BE2C (cell line): ENCODE results near the gene CACNA1G.

ENCODE experiments used
- DNase-seq: peaks from one replicate; pipeline ENCODE4 v3.0.0-alpha.2; 2020
- H3K27me3 ChIP-seq: fragments of 250-450 bp; sonication (Bioruptor Pico); 2 replicates; pipeline ENCODE4 v1.5.1; 2020; ENCODE audit warnings: mild to moderate bottlenecking
- H3K36me3 ChIP-seq: fragments of 250-450 bp; sonication (Bioruptor Pico); 2 replicates; pipeline ENCODE4 v1.5.1; 2020; ENCODE audit warnings: mild to moderate bottlenecking
- H3K4me1 ChIP-seq: fragments of 250-450 bp; sonication (Bioruptor Pico); 2 replicates; pipeline ENCODE4 v1.5.1; 2020
- H3K4me3 ChIP-seq: 2 replicates; pipeline ENCODE4 v1.5.1; 2011; ENCODE audit warnings: low read depth, low read length
- H3K9me3 ChIP-seq: fragments of 250-450 bp; sonication (Bioruptor Pico); 2 replicates; pipeline ENCODE4 v1.5.1; 2020
- TF ChIP-seq, protein P1 (sequence below): IDR thresholded peaks from 2 replicates; pipeline ENCODE4 v1.5.1; 2012; ENCODE audit warnings: mild to moderate bottlenecking, low read depth, low read length

Gene CACNA1G

DNA sequence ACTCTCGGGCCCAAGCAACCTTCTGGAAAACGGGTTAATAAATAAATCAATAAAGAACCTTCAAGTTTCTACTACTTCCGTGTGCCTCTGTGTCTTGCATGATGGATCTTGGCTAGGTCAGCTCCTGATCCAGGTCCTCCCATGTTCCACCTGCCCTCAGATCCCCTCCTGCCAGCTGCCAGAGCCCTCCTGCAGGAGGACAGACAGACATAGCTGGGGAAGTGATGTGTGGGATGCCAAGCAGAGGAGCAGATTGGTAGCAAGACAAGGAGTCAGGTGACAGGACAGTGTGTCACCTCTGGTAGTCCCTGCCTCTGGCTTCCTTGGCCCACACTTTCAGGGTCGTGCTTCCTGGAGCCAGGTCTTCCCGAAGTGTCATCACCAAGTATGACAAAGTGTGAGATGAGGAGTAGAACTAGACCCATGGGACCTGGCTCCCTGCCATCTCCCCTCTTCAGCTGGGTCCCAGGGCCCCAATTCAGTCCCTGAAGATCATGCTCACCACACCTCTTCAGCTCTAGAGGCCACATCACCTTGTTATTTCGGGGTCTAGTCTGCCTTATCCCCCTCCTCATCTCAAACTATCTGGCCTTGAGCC is 29.0 kb upstream of the CACNA1G start:
- Histone ChIP-seq H3K9me3 (no peaks in the 10 kb centered on the region), H3K4me3 (no peak overlapping the region), H3K27me3 (peaks cover 6% of the 10 kb centered on the region), H3K4me1 (peaks cover 21% of the 10 kb centered on the region), H3K36me3 (no peaks in the 10 kb centered on the region)
- TF ChIP-seq, protein P1, sequence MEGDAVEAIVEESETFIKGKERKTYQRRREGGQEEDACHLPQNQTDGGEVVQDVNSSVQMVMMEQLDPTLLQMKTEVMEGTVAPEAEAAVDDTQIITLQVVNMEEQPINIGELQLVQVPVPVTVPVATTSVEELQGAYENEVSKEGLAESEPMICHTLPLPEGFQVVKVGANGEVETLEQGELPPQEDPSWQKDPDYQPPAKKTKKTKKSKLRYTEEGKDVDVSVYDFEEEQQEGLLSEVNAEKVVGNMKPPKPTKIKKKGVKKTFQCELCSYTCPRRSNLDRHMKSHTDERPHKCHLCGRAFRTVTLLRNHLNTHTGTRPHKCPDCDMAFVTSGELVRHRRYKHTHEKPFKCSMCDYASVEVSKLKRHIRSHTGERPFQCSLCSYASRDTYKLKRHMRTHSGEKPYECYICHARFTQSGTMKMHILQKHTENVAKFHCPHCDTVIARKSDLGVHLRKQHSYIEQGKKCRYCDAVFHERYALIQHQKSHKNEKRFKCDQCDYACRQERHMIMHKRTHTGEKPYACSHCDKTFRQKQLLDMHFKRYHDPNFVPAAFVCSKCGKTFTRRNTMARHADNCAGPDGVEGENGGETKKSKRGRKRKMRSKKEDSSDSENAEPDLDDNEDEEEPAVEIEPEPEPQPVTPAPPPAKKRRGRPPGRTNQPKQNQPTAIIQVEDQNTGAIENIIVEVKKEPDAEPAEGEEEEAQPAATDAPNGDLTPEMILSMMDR: no peak
- no peak for DNase-seq

DNA sequence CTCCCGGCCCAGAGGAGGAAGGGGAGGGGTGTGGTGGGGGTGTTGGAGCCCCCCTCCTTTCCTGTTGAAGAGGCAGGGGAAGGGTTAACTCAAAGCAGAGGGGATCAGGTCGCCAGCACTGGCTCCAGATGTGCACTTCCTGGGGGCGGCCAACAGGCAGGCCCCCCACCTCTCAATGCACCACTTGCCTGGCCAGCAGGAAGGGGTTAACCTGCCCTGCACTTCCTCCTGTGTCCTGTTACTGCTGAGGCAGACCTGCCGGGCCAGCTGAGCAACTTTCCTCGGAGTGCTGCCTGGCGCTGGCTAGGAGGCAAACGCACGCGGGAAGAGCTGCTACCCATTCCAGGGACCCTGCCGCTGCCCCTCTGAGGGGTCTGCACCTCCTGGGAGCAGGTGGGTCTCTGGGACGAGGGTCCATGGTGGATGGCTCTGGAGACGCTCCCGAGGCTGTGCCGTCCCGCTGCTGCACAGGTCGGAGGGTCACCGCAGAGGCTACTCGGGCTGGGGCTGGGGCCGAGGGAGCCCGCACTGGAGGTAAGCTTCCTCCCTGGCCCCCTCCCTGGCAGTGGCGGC is 28.0 kb upstream of the CACNA1G start, which contains the start of gene EPN3:
Gene EPN3 (plus strand): TSS at position 284 of the 573 bp plus-strand sequence. CDS start 3,822 bp downstream, outside the sequence.
- TF ChIP-seq, protein P1: no peak
- DNase-seq: no peak
- H3K4me3 ChIP-seq: peak within 1 kb of the TSS; percentile 28
- H3K4me1 ChIP-seq: peaks cover 21% of the 10 kb centered on the region
- no peaks in the 10 kb centered on the region for H3K9me3 ChIP-seq
- no peaks in the 10 kb centered on the region for H3K36me3 ChIP-seq
- H3K27me3 ChIP-seq: peaks cover 6% of the 10 kb centered on the region

DNA sequence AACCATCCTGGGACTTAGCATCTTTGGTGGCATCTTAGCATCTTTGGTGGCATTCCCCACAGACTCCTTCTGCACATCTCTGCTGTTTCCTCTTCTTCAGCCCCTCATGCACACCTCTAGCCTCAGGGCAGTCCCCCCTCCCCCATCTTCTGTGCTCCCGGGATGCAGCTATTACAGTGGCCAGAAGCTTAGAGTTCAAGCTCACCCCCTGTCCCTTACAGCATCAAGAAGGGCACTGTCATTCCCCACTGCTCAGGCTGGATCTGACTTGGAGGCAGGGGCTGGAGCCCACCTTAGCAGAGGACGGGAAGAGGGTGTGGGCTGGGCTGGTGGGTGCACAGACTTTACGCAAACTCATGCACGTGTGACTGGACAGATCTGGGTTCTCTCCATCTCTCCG is 27.3 kb upstream of the CACNA1G start:
- Histone ChIP-seq H3K4me3 (peak overlapping the region; percentile 28), H3K9me3 (no peaks in the 10 kb centered on the region), H3K4me1 (peaks cover 21% of the 10 kb centered on the region), H3K36me3 (no peaks in the 10 kb centered on the region), H3K27me3 (peaks cover 6% of the 10 kb centered on the region)
- TF ChIP-seq, protein P1: no peak
- no peak for DNase-seq

DNA sequence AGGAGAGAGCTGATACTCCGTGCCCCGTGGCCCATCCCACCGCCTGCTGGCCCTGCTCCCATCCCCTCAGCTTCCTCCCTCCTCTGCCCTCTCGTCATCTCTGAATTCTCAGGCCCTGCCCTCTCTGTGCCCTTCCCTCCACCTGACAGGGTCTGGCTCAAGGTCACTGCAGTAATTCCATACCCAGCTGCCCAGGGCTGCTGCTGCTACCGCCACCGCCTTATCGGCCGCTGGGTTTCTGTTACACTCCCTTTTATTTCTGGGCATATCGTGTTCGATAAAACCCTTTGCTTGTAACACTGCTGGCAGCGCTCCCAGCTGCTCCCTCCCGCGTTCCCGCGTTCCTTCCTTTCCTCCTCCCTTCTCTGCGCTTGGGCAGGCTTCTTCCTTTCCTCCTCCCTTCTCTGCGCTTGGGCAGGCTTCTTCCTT is 26.8 kb upstream of the CACNA1G start:
- H3K9me3 ChIP-seq: no peaks in the 10 kb centered on the region
- TF ChIP-seq, protein P1: no peak
- H3K36me3 ChIP-seq: no peaks in the 10 kb centered on the region
- peaks cover 21% of the 10 kb centered on the region for H3K4me1 ChIP-seq
- H3K4me3 ChIP-seq: peak overlapping the region; percentile 28
- DNase-seq: peak; percentile 49
- peaks cover 6% of the 10 kb centered on the region for H3K27me3 ChIP-seq

DNA sequence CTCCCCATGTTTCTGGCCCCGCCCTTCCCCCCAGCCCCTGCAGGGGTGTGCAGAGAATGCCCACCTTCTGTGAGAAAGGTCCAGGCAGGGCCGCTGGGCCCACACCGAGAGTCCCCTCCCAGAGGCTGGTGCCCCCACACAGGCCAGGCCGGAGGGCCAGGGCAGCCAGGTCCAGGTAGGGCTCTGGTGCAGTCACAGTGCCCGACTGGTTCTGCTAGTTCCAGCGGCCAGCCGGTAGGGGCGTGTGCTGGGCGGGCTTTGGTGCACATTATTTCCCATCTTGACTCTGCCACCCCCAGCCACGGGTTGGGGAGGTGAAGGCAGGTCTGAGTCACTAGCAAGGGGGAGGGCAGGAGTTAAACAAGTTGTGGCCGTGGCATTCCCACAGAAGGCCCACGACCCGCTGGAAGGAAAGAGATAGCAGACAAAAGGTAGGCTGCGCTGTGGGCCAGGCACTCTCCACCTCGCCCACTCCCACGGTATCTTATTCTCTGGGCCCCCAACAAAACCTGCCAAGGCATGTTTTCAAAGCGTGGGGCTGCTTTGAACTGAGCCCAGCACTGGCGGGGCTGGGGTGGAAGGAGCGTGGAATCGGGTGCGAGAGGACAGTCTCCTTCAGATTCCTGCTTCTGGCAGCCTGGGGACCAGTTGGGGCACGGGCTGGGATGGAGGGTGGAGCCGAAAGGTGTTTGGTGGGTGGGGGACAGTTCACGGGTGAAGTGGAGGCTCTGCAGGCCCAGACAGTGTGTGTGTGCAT is 26.1 kb upstream of the CACNA1G start:
- H3K27me3 ChIP-seq: peaks cover 6% of the 10 kb centered on the region
- TF ChIP-seq, protein P1: no peak
- DNase-seq: no peak
- H3K4me1 ChIP-seq: peaks cover 21% of the 10 kb centered on the region
- H3K4me3 ChIP-seq: no peak overlapping the region; the same call in 1 of the 2 replicates
- no peaks in the 10 kb centered on the region for H3K9me3 ChIP-seq
- H3K36me3 ChIP-seq: no peaks in the 10 kb centered on the region

DNA sequence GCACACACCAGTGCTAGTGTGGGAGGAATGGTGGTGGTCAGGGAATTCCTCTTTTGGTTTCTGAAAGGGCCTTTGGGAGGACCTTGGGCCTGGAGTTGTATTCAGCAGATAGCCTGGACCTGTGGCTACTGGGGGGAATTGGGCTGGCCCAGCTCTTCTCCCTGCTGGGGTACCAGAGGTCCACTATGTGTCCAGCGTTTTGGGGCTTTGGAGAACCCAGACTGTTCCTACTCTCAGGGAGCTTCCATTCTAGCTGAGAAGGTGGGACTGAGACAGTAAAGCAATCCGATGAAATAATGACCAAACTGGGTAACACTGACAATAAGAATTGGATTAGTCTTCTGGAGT is 25.6 kb upstream of the CACNA1G start:
- Histone ChIP-seq H3K36me3 (no peaks in the 10 kb centered on the region), H3K4me1 (peaks cover 21% of the 10 kb centered on the region), H3K4me3 (no peak overlapping the region), H3K9me3 (no peaks in the 10 kb centered on the region), H3K27me3 (peaks cover 6% of the 10 kb centered on the region)
- TF ChIP-seq, protein P1: no peak
- DNase-seq: no peak
